IgD-negative memory B cell (primary cell): ENCODE data around the gene PPP1R26. TPM values are rescaled to one million over a fixed set of nuclear protein-coding genes. Genes with fewer than 3 reads are reported as not detected.
"Not testable (repeated sequence)": the region's sequence is repeated elsewhere in the genome, so short reads cannot be mapped to it uniquely, and the experiment has no call there.

Experiments
- H3K27ac Mint-ChIP-seq, 3 donors: one replicate each; pipeline ENCODE4 v1.8.0; 2020 to 2022; ENCODE audit warnings: mild to moderate bottlenecking in 3 of 3, mixed read lengths in 3 of 3, moderate library complexity in 1 of 3
- H3K27me3 Mint-ChIP-seq: one replicate; pipeline ENCODE4 v1.8.0; 2021; ENCODE audit warnings: mixed read lengths
- H3K36me3 Mint-ChIP-seq: one replicate; pipeline ENCODE4 v1.8.0; 2020; ENCODE audit warnings: mild to moderate bottlenecking, mixed read lengths
- H3K4me1 Mint-ChIP-seq, 3 donors: one replicate each; pipeline ENCODE4 v1.8.0; 2020 to 2022; ENCODE audit warnings: mixed read lengths in 3 of 3, mild to moderate bottlenecking in 1 of 3
- H3K4me3 Mint-ChIP-seq, 4 donors: one replicate each; pipeline ENCODE4 v1.8.0; 2020 to 2022; ENCODE audit warnings: mild to moderate bottlenecking in 4 of 4, mixed read lengths in 4 of 4, moderate library complexity in 3 of 4
- H3K9me3 Mint-ChIP-seq, 3 donors: one replicate each; pipeline ENCODE4 v1.8.0; 2020 to 2021; ENCODE audit warnings: mixed read lengths in 3 of 3, mild to moderate bottlenecking in 1 of 3
- polyA plus RNA-seq: library from polyadenylated mRNA; unstranded; fragments of 300-500 nt; fragmentation: Illumina TruSeq; gene quantifications from one replicate; pipeline ENCODE4 v1.2.3, GENCODE V29; 2021

PPP1R26 gene
- 1.7 TPM for polyA plus RNA-seq

GRCh38 chr9:135479469-135480052, at the start of gene PPP1R26:
Gene PPP1R26, plus strand, starts transcription at chr9:135479782. Its CDS starts 4,729 bp downstream, at chr9:135484511.
- Mint-ChIP-seq H3K27me3 (peaks cover 15% of the 10 kb centered on the region), H3K4me1 (peaks cover 7 to 17% (median 7%) of the 10 kb centered on the region in 3 donors), H3K9me3 (no peaks in the 10 kb centered on the region), H3K27ac (peak within 1 kb of the TSS in 2 of 3 donors; percentile 53 to 83), H3K4me3 (peak within 1 kb of the TSS; percentile 88 to 93 (median 92)), H3K36me3 (no peaks in the 10 kb centered on the region)

- Mint-ChIP-seq H3K27ac (no peak overlapping the region), H3K4me3 (no peak overlapping the region), H3K36me3 (peaks cover 6% of the 10 kb centered on the region), H3K27me3 (peaks cover 7% of the 10 kb centered on the region), H3K9me3 (peaks cover 3 to 17% (median 13%) of the 10 kb centered on the region in 3 donors), H3K4me1 (no peaks in the 10 kb centered on the region)
Measured at GRCh38 chr9:135437259-135437658, 42.3 kb upstream of the PPP1R26 start.

GRCh38 chr9:135437696-135438095, 41.9 kb upstream of the PPP1R26 start:
- H3K4me3 Mint-ChIP-seq, H3K4me1 Mint-ChIP-seq, H3K27me3 Mint-ChIP-seq, H3K36me3 Mint-ChIP-seq, H3K27ac Mint-ChIP-seq: not testable (repeated sequence)
- H3K9me3 Mint-ChIP-seq = peaks cover 3 to 17% (median 13%) of the 10 kb centered on the region in 3 donors

- H3K9me3 Mint-ChIP-seq = peaks cover 3 to 17% (median 13%) of the 10 kb centered on the region in 3 donors
- H3K4me3 Mint-ChIP-seq, H3K36me3 Mint-ChIP-seq, H3K27ac Mint-ChIP-seq, H3K4me1 Mint-ChIP-seq, H3K27me3 Mint-ChIP-seq: not testable (repeated sequence)
Measured at GRCh38 chr9:135438581-135439232, 40.9 kb upstream of the PPP1R26 start.

- H3K36me3 Mint-ChIP-seq, H3K4me1 Mint-ChIP-seq, H3K4me3 Mint-ChIP-seq, H3K27ac Mint-ChIP-seq, H3K27me3 Mint-ChIP-seq: not testable (repeated sequence)
- peaks cover 3 to 17% (median 13%) of the 10 kb centered on the region in 3 donors for H3K9me3 Mint-ChIP-seq
Measured at GRCh38 chr9:135439514-135439913, 40.1 kb upstream of the PPP1R26 start.

- Mint-ChIP-seq H3K4me1 (no peaks in the 10 kb centered on the region), H3K4me3 (no peak overlapping the region), H3K9me3 (peaks cover 3 to 17% (median 12%) of the 10 kb centered on the region in 3 donors), H3K36me3 (peaks cover 6% of the 10 kb centered on the region), H3K27me3 (peaks cover 7% of the 10 kb centered on the region), H3K27ac (no peak overlapping the region)
Measured at GRCh38 chr9:135439916-135440315, 39.7 kb upstream of the PPP1R26 start.

- peak overlapping the region in 1 of 4 donors; percentile 17 for H3K4me3 Mint-ChIP-seq
- H3K4me1 Mint-ChIP-seq = peaks cover 0 to 2% (median 0%) of the 10 kb centered on the region in 3 donors
- H3K9me3 Mint-ChIP-seq = peaks cover 3 to 15% (median 11%) of the 10 kb centered on the region in 3 donors
Measured at GRCh38 chr9:135440620-135441019, 39.0 kb upstream of the PPP1R26 start.

GRCh38 chr9:135441105-135442071, 38.2 kb upstream of the PPP1R26 start:
- H3K27ac Mint-ChIP-seq, H3K4me3 Mint-ChIP-seq, H3K4me1 Mint-ChIP-seq, H3K36me3 Mint-ChIP-seq, H3K9me3 Mint-ChIP-seq, H3K27me3 Mint-ChIP-seq: not testable (repeated sequence)

More at GRCh38 chr9:135440620-135441019, 39.0 kb upstream of the PPP1R26 start:
- no peak overlapping the region for H3K27ac Mint-ChIP-seq
- H3K36me3 Mint-ChIP-seq = peaks cover 6% of the 10 kb centered on the region
- H3K27me3 Mint-ChIP-seq = peaks cover 7% of the 10 kb centered on the region

- Mint-ChIP-seq H3K9me3 (peaks cover 2 to 5% (median 4%) of the 10 kb centered on the region in 3 donors), H3K27ac (no peak overlapping the region), H3K4me3 (no peak overlapping the region), H3K36me3 (peaks cover 6% of the 10 kb centered on the region), H3K27me3 (peaks cover 7% of the 10 kb centered on the region), H3K4me1 (peaks cover 0 to 2% (median 0%) of the 10 kb centered on the region in 3 donors)
Measured at GRCh38 chr9:135442075-135442474, 37.5 kb upstream of the PPP1R26 start.

GRCh38 chr9:135443797-135444425, 35.7 kb upstream of the PPP1R26 start:
- no peak overlapping the region for H3K27ac Mint-ChIP-seq
- H3K9me3 Mint-ChIP-seq = peaks cover 0 to 2% (median 0%) of the 10 kb centered on the region in 3 donors
- peaks cover 4% of the 10 kb centered on the region for H3K27me3 Mint-ChIP-seq
- peaks cover 0 to 2% (median 0%) of the 10 kb centered on the region in 3 donors for H3K4me1 Mint-ChIP-seq
- no peak overlapping the region for H3K4me3 Mint-ChIP-seq
- peaks cover 2% of the 10 kb centered on the region for H3K36me3 Mint-ChIP-seq

GRCh38 chr9:135447126-135447525, 32.5 kb upstream of the PPP1R26 start:
- Mint-ChIP-seq H3K9me3 (peaks cover 0 to 2% (median 0%) of the 10 kb centered on the region in 3 donors), H3K27ac (no peak overlapping the region), H3K27me3 (no peaks in the 10 kb centered on the region), H3K4me3 (peak overlapping the region in 2 of 4 donors; percentile 43 to 45), H3K4me1 (peaks cover 0 to 2% (median 0%) of the 10 kb centered on the region in 3 donors), H3K36me3 (no peaks in the 10 kb centered on the region)

GRCh38 chr9:135448663-135449100, 30.9 kb upstream of the PPP1R26 start:
- Mint-ChIP-seq H3K9me3 (peaks cover 0 to 2% (median 0%) of the 10 kb centered on the region in 3 donors), H3K27ac (no peak overlapping the region), H3K4me1 (peaks cover 0 to 2% (median 0%) of the 10 kb centered on the region in 3 donors), H3K27me3 (no peaks in the 10 kb centered on the region), H3K36me3 (no peaks in the 10 kb centered on the region), H3K4me3 (no peak overlapping the region)

GRCh38 chr9:135449532-135449931, 30.1 kb upstream of the PPP1R26 start:
- not testable (repeated sequence) for H3K4me1 Mint-ChIP-seq, H3K27me3 Mint-ChIP-seq, H3K27ac Mint-ChIP-seq, H3K9me3 Mint-ChIP-seq, H3K4me3 Mint-ChIP-seq, H3K36me3 Mint-ChIP-seq

- Mint-ChIP-seq H3K36me3 (no peaks in the 10 kb centered on the region), H3K9me3 (peaks cover 0 to 7% (median 0%) of the 10 kb centered on the region in 3 donors), H3K4me3 (no peak overlapping the region), H3K27ac (no peak overlapping the region), H3K27me3 (peaks cover 6% of the 10 kb centered on the region), H3K4me1 (no peaks in the 10 kb centered on the region)
Measured at GRCh38 chr9:135450956-135451355, 28.6 kb upstream of the PPP1R26 start.
